GM12873 (cell line): ENCODE data around the gene MEGF11.

Experiments used
- CTCF ChIP-seq: IDR thresholded peaks from 2 replicates; pipeline ENCODE4 v1.5.1; 2012; ENCODE audit warnings: low read depth, mild to moderate bottlenecking, moderate library complexity, low read length, control low read depth; ENCODE audit not compliant: insufficient read depth; ENCODE audit errors: missing control alignments

The MEGF11 gene

GRCh38 chr15:66042624-66043023, 210.9 kb downstream of the MEGF11 start:
- no peak for TF ChIP-seq CTCF

- no peak for TF ChIP-seq CTCF
Measured at GRCh38 chr15:66041276-66041675, 212.3 kb downstream of the MEGF11 start.

- no peak for TF ChIP-seq CTCF
Measured at GRCh38 chr15:66040211-66040892, 213.2 kb downstream of the MEGF11 start.

- no peak for TF ChIP-seq CTCF
Measured at GRCh38 chr15:66039117-66039871, 214.3 kb downstream of the MEGF11 start.

- TF ChIP-seq CTCF: no peak
Measured at GRCh38 chr15:66038387-66039116, 215.0 kb downstream of the MEGF11 start.

- no peak for TF ChIP-seq CTCF
Measured at GRCh38 chr15:66036859-66037258, 216.7 kb downstream of the MEGF11 start.

- no peak for TF ChIP-seq CTCF
Measured at GRCh38 chr15:66035901-66036300, 217.6 kb downstream of the MEGF11 start.
